GM10847 (cell line): Measurements from ENCODE around the gene DUSP22.

Experiments
- POLR2A ChIP-seq: IDR thresholded peaks from 2 replicates; pipeline ENCODE4 v1.6.1; 2011; ENCODE audit not compliant: insufficient read length; ENCODE audit errors: extremely low read depth

Gene DUSP22

DNA sequence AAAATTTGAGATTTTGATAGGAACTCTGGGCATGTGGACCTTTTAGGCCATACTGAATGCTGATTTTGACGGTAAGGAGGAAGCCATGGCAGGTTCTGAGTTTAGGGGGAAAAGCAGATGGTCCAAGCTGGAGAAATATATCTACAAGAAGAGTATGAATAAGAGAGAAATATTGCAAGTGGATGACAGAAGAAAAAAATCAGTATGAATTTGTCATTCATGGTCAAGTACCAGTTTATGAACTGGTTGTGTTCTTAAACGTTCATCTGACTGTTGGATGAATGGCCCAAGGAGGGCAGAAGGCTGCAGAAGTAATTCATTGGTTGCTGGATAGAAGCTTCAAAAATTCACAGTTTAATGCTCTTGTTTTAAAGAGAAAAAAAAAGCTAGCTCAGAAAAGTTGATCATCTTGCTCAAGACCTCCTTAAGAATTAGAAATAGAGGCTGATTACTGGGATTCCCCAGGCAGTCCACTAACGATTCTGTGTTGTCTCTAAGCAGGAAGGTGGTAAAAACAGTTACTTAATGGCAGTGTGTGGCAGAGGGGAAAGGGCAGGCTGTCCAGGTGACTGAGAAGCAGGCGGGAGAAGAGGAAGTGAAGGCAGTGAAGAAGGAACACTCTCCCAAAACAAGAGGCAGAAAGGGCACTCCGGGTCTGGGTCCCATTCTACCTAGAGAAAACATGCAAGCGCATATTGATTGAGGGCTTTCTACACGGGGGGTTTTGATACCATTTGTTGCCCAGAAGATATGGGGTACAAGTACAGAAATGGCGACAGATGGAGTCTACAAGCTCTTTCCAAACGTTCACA lies 2.0 kb upstream of the DUSP22 start:
- TF ChIP-seq POLR2A: no peak

- no peak for TF ChIP-seq POLR2A
Measured at GRCh38 chr6:291204-291696, 1.0 kb upstream of the DUSP22 start.

DNA sequence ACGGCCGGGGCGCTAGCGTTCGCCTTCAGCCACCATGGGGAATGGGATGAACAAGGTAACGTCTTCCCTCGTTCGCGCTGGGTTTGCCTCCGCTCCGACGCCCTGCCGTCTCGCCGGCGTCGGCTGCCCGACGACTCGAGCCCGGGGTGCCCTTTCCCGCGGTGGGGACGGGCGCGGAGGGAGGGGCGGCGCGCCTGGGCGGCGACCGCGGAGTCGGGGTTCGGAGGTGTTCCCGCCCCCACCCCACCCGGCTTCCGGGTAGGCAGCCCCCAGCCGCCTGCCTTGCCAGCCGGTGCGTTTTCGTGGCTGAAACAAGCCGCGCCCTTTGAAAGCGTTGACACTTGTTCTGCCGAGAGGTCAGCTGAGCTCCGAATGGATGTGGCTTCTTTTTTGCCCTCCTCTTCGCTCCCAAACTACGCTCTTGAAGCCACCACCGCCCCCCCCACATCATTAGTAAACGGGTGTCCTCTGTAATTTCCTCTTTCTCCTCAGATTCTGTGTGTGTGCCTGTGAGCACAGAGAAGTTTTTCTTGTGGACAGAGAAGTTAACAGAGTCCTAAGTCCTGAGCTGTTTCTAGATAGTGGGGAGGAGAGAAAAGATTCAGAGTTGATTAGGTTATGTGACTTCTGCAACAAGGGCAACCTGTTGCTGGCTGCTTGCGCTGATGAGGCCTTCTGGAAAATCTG lies 362 bp downstream of the DUSP22 start:
- TF ChIP-seq POLR2A: peak; percentile 81

- TF ChIP-seq POLR2A: peak; percentile 57
Measured at GRCh38 chr6:293193-294174, 1.2 kb downstream of the DUSP22 start.

DNA sequence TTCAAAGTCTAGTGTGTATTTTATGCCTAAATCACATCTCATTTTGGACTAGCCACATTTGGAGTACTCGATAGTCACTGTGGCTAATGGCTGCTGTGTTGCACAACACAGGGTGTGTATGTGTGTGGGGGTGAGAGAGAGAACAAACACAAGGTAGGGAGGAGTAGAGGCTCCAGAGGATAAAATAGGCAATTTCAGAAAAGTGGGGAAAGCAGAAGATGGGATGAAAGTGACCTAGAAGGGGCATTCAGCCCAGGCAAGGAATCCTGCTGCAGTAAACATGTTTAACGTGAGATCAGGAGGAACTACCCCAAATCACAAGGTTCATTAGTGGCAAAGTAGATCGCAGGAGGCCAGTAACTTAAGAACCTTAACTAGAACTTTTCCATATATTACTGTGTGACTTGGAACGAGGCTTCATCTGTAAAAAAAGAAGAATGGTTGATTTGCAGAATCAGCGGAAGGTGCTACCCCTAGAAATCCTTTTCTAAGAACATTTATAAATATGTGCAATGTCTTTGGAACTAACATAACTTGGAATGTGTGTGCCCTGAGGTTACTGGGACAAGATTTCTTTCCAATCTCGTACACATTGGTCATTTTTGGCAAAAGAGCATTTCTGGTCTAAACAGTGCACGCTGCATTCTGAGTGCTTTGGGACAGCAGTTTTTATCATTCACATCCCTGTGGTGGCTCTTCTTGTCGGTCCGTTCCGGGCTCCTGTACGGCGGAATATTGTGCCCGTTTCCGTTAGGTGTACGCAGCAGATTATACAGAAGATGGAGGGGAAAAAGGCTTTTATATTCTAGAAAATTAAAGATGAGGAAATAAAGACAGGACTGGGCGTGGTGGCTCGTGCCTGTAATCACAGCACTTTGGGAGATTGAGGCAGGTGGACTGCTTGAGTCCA lies 2.6 kb downstream of the DUSP22 start:
- no peak for TF ChIP-seq POLR2A

DNA sequence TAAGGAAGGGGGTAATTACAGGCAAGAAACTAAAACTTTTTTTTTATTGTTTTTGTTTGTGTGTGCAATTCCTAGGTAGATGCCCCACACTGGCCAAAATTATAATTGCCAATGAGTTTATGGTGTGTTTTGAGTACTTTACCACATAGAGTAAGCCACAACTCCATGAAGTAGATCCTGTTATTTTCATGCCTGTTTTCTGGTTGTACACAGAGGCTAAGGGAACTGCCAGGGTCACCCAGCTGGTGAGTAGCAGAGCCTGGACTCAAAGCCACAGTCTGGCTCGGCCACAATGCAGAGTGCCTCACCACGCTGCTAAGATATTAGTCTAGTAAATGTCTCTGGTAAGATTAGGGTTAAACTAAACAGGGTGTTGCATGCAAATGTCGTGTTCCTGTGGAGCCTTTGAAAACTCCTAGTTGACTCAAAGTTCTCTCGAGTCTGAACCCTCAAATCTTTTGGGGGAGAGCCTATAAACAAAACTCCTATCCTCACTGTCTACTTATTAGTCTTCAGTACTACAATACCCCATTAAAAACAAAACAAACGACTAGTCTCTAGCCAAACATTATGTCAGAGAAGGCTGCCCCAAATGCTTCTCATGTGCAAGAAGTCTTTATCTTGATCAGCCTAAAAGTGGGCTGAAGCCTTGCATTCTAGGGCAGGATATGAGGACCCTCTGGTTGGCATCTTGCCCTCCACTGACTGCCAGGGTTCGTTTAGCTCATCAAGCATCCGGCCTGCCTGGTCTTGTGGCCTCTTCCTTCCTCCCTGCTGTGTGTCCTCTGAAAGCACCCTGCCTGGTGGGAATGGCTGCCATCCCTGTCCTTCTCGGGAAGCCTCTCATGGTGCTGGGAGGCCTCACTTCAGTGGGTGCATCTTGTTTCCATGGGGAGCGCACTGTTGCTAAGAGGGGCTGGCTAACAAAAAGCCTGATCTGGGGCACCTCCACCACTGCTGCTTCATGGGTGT lies 4.2 kb downstream of the DUSP22 start:
- peak; percentile 46 for TF ChIP-seq POLR2A

GRCh38 chr6:297571-298232 lies 5.4 kb downstream of the DUSP22 start:
- no peak for TF ChIP-seq POLR2A

GRCh38 chr6:298233-299103 lies 6.2 kb downstream of the DUSP22 start:
- TF ChIP-seq POLR2A: no peak

GRCh38 chr6:299104-299980 lies 7.1 kb downstream of the DUSP22 start:
- no peak for TF ChIP-seq POLR2A

- TF ChIP-seq POLR2A: no peak
Measured at GRCh38 chr6:300026-300425, 7.7 kb downstream of the DUSP22 start.
